Small intestine (tissue), 7 donors: ENCODE data around the gene KCNK6. TPM values are rescaled to one million over a fixed set of nuclear protein-coding genes. Genes with fewer than 3 reads are reported as not detected.
"Not testable (repeated sequence)": the region's sequence is repeated elsewhere in the genome, so short reads cannot be mapped to it uniquely, and the experiment has no call there.

Source experiments
- DNase-seq, 2 donors: peaks; one replicate each; pipeline versions ENCODE4 v3.0.0 to v3.0.0-alpha.2; 2013
- FAIRE-seq: peaks from 2 replicates; lab custom pipeline; 2012; peaks lifted over from hg19 to GRCh38; lab: Jason Lieb, UNC
- H3K27ac ChIP-seq, 3 donors: one replicate each; pipeline ENCODE4 v1.5.1; 2013; ENCODE audit warnings: low read length in 2 of 3, mild to moderate bottlenecking in 2 of 3, control low read depth in 1 of 3, inconsistent platforms in 1 of 3, low read depth in 1 of 3, moderate library complexity in 1 of 3
- H3K27me3 ChIP-seq, 3 donors: one replicate each; pipeline ENCODE4 v1.6.1; 2013; ENCODE audit warnings: low read length in 3 of 3, inconsistent platforms in 1 of 3; ENCODE audit not compliant: control insufficient read depth in 3 of 3, insufficient read depth in 3 of 3
- H3K36me3 ChIP-seq, 3 donors: one replicate each; pipeline ENCODE4 v1.6.1; 2013; ENCODE audit warnings: low read length in 3 of 3, inconsistent platforms in 1 of 3, low read depth in 1 of 3, mild to moderate bottlenecking in 1 of 3, moderate library complexity in 1 of 3; ENCODE audit not compliant: control insufficient read depth in 3 of 3, insufficient read depth in 2 of 3
- H3K4me1 ChIP-seq, 3 donors: one replicate each; pipeline ENCODE4 v1.6.1; 2013; ENCODE audit warnings: low read length in 2 of 3, inconsistent platforms in 1 of 3, low read depth in 1 of 3, mild to moderate bottlenecking in 1 of 3, moderate library complexity in 1 of 3; ENCODE audit not compliant: control insufficient read depth in 3 of 3, insufficient read depth in 2 of 3
- H3K4me3 ChIP-seq, 3 donors: one replicate each; pipeline ENCODE4 v1.5.1; 2013; ENCODE audit warnings: low read length in 3 of 3, control low read depth in 1 of 3, inconsistent platforms in 1 of 3, low read depth in 1 of 3, mild to moderate bottlenecking in 1 of 3, moderate library complexity in 1 of 3
- H3K9me3 ChIP-seq, 2 donors: one replicate each; pipeline ENCODE4 v1.6.1; 2013; ENCODE audit warnings: low read depth in 1 of 2, low read length in 1 of 2; ENCODE audit not compliant: control insufficient read depth in 2 of 2, insufficient read depth in 1 of 2
- WGBS, 3 donors: extraction: QIAGEN DNeasy Blood & Tissue Kit; methylation state at CpG; one replicate each; pipeline ENCODE4 v1.1.7; 2013; 5-methylcytosine and 5-hydroxymethylcytosine counted together
- polyA plus RNA-seq, 4 donors: library from polyadenylated mRNA; stranded (reverse) in 3 of 4; unstranded in 1 of 4; fragments of 200-250 nt in 3 of 4; fragments of 120-200 nt in 1 of 4; gene quantifications; one replicate each; pipeline versions ENCODE4 v1.2.1 to v1.2.3, GENCODE V29; 2013
- donor health status: healthy with polysubstance abuse.
- donor health status: control.
- donor health status: control.
- donor health status: Bipolar disorder and iron deficiency.
- donor health status: healthy.

KCNK6 gene
- polyA plus RNA-seq, 4 donors: 2.7 to 7.5 (median 4.0) TPM

GRCh38 chr19:38359242-38360021, 39.8 kb downstream of the KCNK6 start:
- Histone ChIP-seq H3K36me3 (no peaks in the 10 kb centered on the region), H3K4me3 (no peak overlapping the region), H3K9me3 (peaks cover 0 to under 1% of the 10 kb centered on the region in 2 donors), H3K4me1 (peaks cover 0 to 15% (median 0%) of the 10 kb centered on the region in 3 donors), H3K27ac (no peak overlapping the region), H3K27me3 (peaks cover 0 to 55% (median 0%) of the 10 kb centered on the region in 3 donors)
- DNase-seq (no peak), FAIRE-seq (no peak)
- WGBS, 3 donors: 42 to 51% (median 49%) methylated on average over 17 to 18 of the region's 18 CpGs

- FAIRE-seq (no peak), DNase-seq (no peak)
- H3K9me3 ChIP-seq: peaks cover 0 to 10% of the 10 kb centered on the region in 2 donors
- H3K36me3 ChIP-seq: no peaks in the 10 kb centered on the region
- no peak overlapping the region for H3K4me3 ChIP-seq
- no peak overlapping the region for H3K27ac ChIP-seq
- 64 to 81% (median 81%) methylated on average over 9 of the region's 9 CpGs for WGBS, 3 donors
- peaks cover 0 to 55% (median 0%) of the 10 kb centered on the region in 3 donors for H3K27me3 ChIP-seq
- peaks cover 0 to 15% (median 0%) of the 10 kb centered on the region in 3 donors for H3K4me1 ChIP-seq
Observed at GRCh38 chr19:38360351-38360750, 40.7 kb downstream of the KCNK6 start.

GRCh38 chr19:38360839-38361631, 41.4 kb downstream of the KCNK6 start:
- WGBS, 3 donors: 16 to 24% (median 21%) methylated on average over 23 of the region's 23 CpGs
- no peak overlapping the region for H3K27ac ChIP-seq
- no peak for FAIRE-seq

GRCh38 chr19:38361633-38362075, 42.0 kb downstream of the KCNK6 start:
- Histone ChIP-seq H3K36me3 (no peaks in the 10 kb centered on the region), H3K4me3 (peak overlapping the region in 2 of 3 donors; percentile 47 to 50), H3K27me3 (peaks cover 0 to 48% (median 0%) of the 10 kb centered on the region in 3 donors), H3K4me1 (peaks cover 0 to 15% (median 0%) of the 10 kb centered on the region in 3 donors), H3K9me3 (peaks cover 0 to 10% of the 10 kb centered on the region in 2 donors), H3K27ac (no peak overlapping the region)
- DNase-seq (peak; percentile 62 to 84), FAIRE-seq (no peak)
- WGBS, 3 donors: 0 to 1% (median 1%) methylated on average over 21 to 37 of the region's 37 CpGs

More at GRCh38 chr19:38360839-38361631, 41.4 kb downstream of the KCNK6 start:
- peaks cover 0 to 15% (median 0%) of the 10 kb centered on the region in 3 donors for H3K4me1 ChIP-seq
- H3K36me3 ChIP-seq: no peaks in the 10 kb centered on the region
- DNase-seq: no peak
- peak overlapping the region in 2 of 3 donors; percentile 47 to 50 for H3K4me3 ChIP-seq
- peaks cover 0 to 54% (median 0%) of the 10 kb centered on the region in 3 donors for H3K27me3 ChIP-seq
- H3K9me3 ChIP-seq: peaks cover 0 to 10% of the 10 kb centered on the region in 2 donors

GRCh38 chr19:38362076-38362945, 42.7 kb downstream of the KCNK6 start:
- Histone ChIP-seq H3K9me3 (peaks cover 0 to 10% of the 10 kb centered on the region in 2 donors), H3K27me3 (peaks cover 0 to 44% (median 0%) of the 10 kb centered on the region in 3 donors), H3K27ac (peak overlapping the region in 2 of 3 donors; percentile 2 to 59), H3K36me3 (no peaks in the 10 kb centered on the region), H3K4me3 (peak overlapping the region; percentile 38 to 50 (median 47)), H3K4me1 (peaks cover 0 to 15% (median 0%) of the 10 kb centered on the region in 3 donors)
- FAIRE-seq (no peak), DNase-seq (peak; percentile 63 to 66)
- 1 to 2% (median 2%) methylated on average over 62 to 68 of the region's 68 CpGs for WGBS, 3 donors

GRCh38 chr19:38362946-38363688, 43.5 kb downstream of the KCNK6 start:
- WGBS, 3 donors: 57 to 73% (median 67%) methylated on average over 14 to 15 of the region's 16 CpGs
- Histone ChIP-seq H3K4me1 (peaks cover 0 to 15% (median 0%) of the 10 kb centered on the region in 3 donors), H3K9me3 (peaks cover 0 to 10% of the 10 kb centered on the region in 2 donors), H3K4me3 (peak overlapping the region in 1 of 3 donors; percentile 47), H3K27me3 (peaks cover 0 to 40% (median 0%) of the 10 kb centered on the region in 3 donors)
- not testable (repeated sequence) for H3K36me3 ChIP-seq, DNase-seq, FAIRE-seq, H3K27ac ChIP-seq

- Histone ChIP-seq H3K27me3 (peaks cover 0 to 2% (median 0%) of the 10 kb centered on the region in 3 donors), H3K9me3 (peaks cover 0 to 10% of the 10 kb centered on the region in 2 donors), H3K4me1 (peaks cover 0 to 9% (median 0%) of the 10 kb centered on the region in 3 donors), H3K4me3 (no peak overlapping the region), H3K27ac (no peak overlapping the region), H3K36me3 (no peaks in the 10 kb centered on the region)
- FAIRE-seq (no peak), DNase-seq (no peak)
- 70 to 77% (median 75%) methylated on average over 12 of the region's 12 CpGs for whole genome bisulfite sequencing, 3 donors
Observed at GRCh38 chr19:38367041-38367440, 47.4 kb downstream of the KCNK6 start.
